ENCODE results near the gene STMN1.
A peak's percentile ranks its signal among the peaks of the same experiment; 100 is the strongest.

- TF ChIP-seq CTCF (IDR thresholded peaks at IDR 0.05; ENCODE audit: poor library complexity, severe bottlenecking) (no peak), SMC3 (conservative IDR thresholded peaks at IDR 0.05; ENCODE audit: poor library complexity) (no peak), TAF1 (IDR thresholded peaks at IDR 0.05; ENCODE audit: low read depth) (no peak), EP300 (conservative IDR thresholded peaks at IDR 0.05; ENCODE audit: poor library complexity, severe bottlenecking) (no peak), POLR2AphosphoS5 (IDR thresholded peaks at IDR 0.05) (peak; percentile 5), EZH2 (IDR thresholded peaks at IDR 0.05; ENCODE audit: borderline replicate concordance, insufficient read depth, low read length, poor library complexity, severe bottlenecking) (no peak), REST (IDR thresholded peaks at IDR 0.05; ENCODE audit: borderline replicate concordance) (no peak)
Measured at GRCh38 chr1:25926731-25927496, 20.7 kb upstream of the STMN1 start.
